ENCODE measurements around the gene DNMT1.

DNMT1 gene

DNA sequence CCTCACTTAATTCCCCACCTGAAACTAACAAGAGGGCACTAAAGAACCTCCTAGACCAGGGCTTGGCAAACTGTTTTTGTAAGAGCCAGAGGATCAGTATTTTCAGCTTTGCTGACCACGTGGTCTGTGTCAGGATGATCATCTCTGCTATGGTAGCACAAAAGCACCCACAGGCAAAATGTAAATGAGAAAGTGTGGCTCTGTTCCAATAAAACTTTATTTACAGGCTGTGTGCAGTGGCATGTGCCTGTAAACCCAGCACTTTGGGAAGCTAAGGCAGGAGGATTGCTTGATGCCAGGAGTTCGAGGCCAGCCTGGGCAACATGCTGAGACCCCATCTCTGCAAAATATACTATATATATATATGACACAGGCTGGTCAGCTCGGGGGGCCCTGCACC is 31.2 kb downstream of the DNMT1 start:
- FAIRE-seq = no peak
- TF ChIP-seq, protein P1, sequence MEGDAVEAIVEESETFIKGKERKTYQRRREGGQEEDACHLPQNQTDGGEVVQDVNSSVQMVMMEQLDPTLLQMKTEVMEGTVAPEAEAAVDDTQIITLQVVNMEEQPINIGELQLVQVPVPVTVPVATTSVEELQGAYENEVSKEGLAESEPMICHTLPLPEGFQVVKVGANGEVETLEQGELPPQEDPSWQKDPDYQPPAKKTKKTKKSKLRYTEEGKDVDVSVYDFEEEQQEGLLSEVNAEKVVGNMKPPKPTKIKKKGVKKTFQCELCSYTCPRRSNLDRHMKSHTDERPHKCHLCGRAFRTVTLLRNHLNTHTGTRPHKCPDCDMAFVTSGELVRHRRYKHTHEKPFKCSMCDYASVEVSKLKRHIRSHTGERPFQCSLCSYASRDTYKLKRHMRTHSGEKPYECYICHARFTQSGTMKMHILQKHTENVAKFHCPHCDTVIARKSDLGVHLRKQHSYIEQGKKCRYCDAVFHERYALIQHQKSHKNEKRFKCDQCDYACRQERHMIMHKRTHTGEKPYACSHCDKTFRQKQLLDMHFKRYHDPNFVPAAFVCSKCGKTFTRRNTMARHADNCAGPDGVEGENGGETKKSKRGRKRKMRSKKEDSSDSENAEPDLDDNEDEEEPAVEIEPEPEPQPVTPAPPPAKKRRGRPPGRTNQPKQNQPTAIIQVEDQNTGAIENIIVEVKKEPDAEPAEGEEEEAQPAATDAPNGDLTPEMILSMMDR (IDR thresholded peaks at IDR 0.05; ENCODE audit: insufficient read depth, missing control alignments) = no peak
- DNase-seq (ENCODE audit: insufficient read length, low spot score) = no peak

DNA sequence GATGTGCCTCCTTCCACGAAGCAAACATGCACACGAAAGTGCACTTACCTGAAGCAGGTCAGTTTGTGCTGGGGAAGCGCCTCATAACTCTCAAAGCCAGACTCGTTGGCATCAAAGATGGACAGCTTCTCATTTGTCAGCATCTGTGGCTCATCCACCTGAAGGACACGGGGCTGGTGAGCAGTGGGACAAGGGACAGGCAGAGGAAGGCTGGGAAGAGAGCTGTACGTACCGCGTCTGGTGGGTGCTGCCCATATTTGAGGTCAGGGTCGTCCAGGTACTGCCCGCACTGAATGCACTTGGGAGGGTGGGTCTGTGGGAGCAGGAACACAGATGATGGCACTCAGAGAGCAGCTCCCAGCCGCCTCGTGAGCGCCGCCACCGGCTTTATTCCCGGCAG is 35.1 kb downstream of the DNMT1 start:
- DNase-seq (ENCODE audit: insufficient read length, low spot score) (no peak), FAIRE-seq (no peak)
- TF ChIP-seq, protein P1 (IDR thresholded peaks at IDR 0.05; ENCODE audit: insufficient read depth, missing control alignments) = no peak

DNA sequence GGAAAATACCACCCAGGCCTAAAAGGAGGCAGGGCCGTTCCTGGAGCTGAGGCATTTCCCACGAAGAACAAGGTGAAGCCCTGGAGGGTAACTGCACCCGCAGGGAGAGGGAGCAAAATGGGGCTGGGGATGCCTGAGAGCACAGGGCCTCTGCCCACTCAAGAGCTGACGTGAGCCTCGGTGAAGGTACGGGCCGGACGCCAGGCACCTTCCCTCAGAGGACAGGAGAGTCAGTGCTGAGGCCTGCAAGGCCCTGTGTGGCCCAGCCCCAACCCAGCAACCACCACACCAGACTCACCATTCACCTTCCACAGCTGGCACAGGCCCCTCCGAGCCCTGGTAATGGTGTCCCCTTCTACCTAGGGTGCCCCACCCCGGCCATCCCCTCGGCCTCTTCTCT is 36.3 kb downstream of the DNMT1 start:
- TF ChIP-seq, protein P1 (IDR thresholded peaks at IDR 0.05; ENCODE audit: insufficient read depth, missing control alignments) = no peak
- no peak for FAIRE-seq
- DNase-seq (ENCODE audit: insufficient read length, low spot score) = no peak

DNA sequence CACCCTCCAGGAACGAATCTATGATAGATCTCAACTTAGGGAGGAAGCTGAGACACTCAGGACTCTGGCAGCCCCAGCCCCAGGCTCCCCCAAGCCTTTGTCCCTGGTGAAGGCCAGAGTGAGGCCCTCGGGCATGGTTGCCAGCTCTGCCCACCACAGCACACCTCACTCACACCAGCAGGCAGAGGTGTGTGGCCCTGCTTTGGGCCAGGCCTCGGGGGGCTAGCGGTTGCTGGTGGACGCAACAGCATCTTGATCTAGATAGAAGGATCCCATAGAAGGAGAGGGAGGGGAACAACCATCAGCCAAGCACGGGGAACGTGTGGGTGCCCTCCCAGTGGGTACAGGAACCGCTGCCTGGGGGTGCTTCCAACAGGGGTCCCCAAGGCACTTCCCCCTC is 36.7 kb downstream of the DNMT1 start:
- TF ChIP-seq, protein P1 (IDR thresholded peaks at IDR 0.05; ENCODE audit: insufficient read depth, missing control alignments) = no peak
- FAIRE-seq (no peak), DNase-seq (ENCODE audit: insufficient read length, low spot score) (no peak)

DNA sequence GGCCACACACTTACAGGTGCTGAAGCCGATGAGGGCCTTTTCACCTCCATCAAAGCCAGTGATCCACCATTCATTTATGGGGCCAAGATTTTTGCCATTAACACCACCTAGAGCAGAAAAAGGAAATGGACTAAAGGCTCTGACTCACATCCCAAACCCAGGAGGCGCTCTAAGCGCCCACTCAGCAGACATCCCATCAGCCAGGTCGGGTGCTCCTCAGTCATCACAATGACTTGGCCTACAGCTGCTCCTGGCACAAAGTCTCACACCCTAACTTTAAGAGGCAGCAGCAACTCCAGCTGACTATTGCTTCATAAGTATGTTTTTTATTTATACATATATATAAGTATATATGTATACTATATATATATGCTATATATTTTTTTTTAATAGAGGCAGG is 38.9 kb downstream of the DNMT1 start:
- TF ChIP-seq, protein P1 (IDR thresholded peaks at IDR 0.05; ENCODE audit: insufficient read depth, missing control alignments) = no peak
- no peak for DNase-seq (ENCODE audit: insufficient read length, low spot score)
- FAIRE-seq = no peak

DNA sequence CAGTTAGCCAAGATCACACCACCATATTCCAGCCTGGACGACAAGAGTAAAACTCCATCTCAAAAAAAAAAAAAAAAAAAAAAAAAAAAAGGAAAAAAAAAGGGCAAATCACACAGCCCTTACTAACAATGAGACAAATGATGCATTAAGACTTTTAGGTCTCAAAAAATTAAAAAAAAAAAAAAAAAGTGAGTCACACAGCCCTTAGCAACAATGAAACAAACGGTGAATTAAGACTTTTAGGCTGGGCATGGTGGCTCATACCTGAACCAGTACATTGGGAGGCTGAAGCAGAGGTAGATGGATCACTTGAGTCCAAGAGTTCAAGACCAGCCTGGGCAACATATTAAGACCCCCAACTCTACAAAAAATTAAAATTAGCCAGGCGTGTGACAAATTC is 42.7 kb downstream of the DNMT1 start:
- DNase-seq (ENCODE audit: insufficient read length, low spot score) (no peak), FAIRE-seq (no peak)
- TF ChIP-seq, protein P1 (IDR thresholded peaks at IDR 0.05; ENCODE audit: insufficient read depth, missing control alignments) = no peak

DNA sequence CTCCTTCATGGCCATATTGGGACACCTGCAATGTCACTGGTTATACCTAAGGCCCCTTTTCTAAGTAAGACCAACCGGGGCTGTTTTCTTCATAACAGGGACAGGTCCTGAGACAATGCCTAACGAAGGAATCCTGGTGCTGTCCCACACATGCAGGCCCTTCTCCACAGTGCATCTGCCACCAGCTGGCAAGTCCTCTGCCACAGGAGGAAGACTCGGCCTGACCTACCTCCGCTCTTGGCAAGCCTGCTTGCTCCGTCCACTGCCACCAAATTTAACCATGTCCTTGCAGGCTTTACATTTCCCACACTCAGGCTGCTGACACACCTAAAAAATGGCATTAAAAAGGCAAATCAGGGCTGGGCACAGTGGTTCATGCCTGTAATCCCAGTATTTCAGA is 43.2 kb downstream of the DNMT1 start:
- DNase-seq (ENCODE audit: insufficient read length, low spot score) (no peak), FAIRE-seq (no peak)
- TF ChIP-seq, protein P1 (IDR thresholded peaks at IDR 0.05; ENCODE audit: insufficient read depth, missing control alignments) = no peak

Measured in D721Med (cell line).